K562 (cell line): ENCODE data around the gene NXF3. TPM values are rescaled to one million over a fixed set of nuclear protein-coding genes. Genes with fewer than 3 reads are reported as not detected.

Experiments
- ESRRB ChIP-seq: fragments of 250-450 bp; sonication (Bioruptor Pico); IDR thresholded peaks from 2 replicates; pipeline ENCODE4 v1.5.0; 2020; ENCODE audit warnings: mild to moderate bottlenecking, moderate library complexity, borderline replicate concordance
- FUS ChIP-seq: fragments of 200-400 bp; formaldehyde crosslinking; optimal IDR thresholded peaks from 2 replicates; pipeline ENCODE3; 2017; ENCODE audit warnings: low read depth, low read length
- HDAC6 ChIP-seq: IDR thresholded peaks from 2 replicates; pipeline ENCODE4 v1.6.1; 2012; ENCODE audit warnings: low read depth, mild to moderate bottlenecking, control low read depth, inconsistent platforms, low read length, moderate library complexity
- IRF1 ChIP-seq: sonication (generic); formaldehyde crosslinking; IDR thresholded peaks from 2 replicates; pipeline ENCODE4 v1.8.0; 2022; ENCODE audit warnings: missing genetic modification reagents, mild to moderate bottlenecking, borderline replicate concordance
- KAT2B ChIP-seq: IDR thresholded peaks from one replicate; pipeline ENCODE4 v1.6.1; 2012; ENCODE audit warnings: low read depth, mild to moderate bottlenecking, control low read depth, inconsistent platforms, low read length, moderate library complexity
- KAT8 ChIP-seq: fragments of 450-650 bp; IDR thresholded peaks from 2 replicates; pipeline ENCODE4 v1.6.1; 2016; ENCODE audit warnings: low read depth, mild to moderate bottlenecking
- RBM34 ChIP-seq: fragments of 200-400 bp; formaldehyde crosslinking; IDR thresholded peaks from 2 replicates; pipeline ENCODE4 v1.6.1; 2018; ENCODE audit warnings: low read length, borderline replicate concordance; ENCODE audit not compliant: insufficient read depth
- SFPQ ChIP-seq: fragments of 200-400 bp; formaldehyde crosslinking; IDR thresholded peaks from 2 replicates; pipeline ENCODE4 v1.6.1; 2017; ENCODE audit warnings: mild to moderate bottlenecking, low read depth, low read length, moderate library complexity
- ZFPM2 ChIP-seq: fragments of 250-450 bp; sonication (Bioruptor Pico); IDR thresholded peaks from 2 replicates; pipeline ENCODE4 v1.5.1; 2022; ENCODE audit warnings: mild to moderate bottlenecking
- ZNF133 ChIP-seq: fragments of 250-450 bp; sonication (Bioruptor Pico); IDR thresholded peaks from 2 replicates; pipeline ENCODE4 v1.4.0; 2020; ENCODE audit warnings: mild to moderate bottlenecking
- ZNF407 ChIP-seq: fragments of 450-650 bp; IDR thresholded peaks from 2 replicates; pipeline ENCODE4 v1.6.1; 2016; ENCODE audit warnings: low read depth
- ZSCAN29 ChIP-seq: fragments of 450-650 bp; IDR thresholded peaks from 2 replicates; pipeline ENCODE4 v1.6.1; 2017
- polyA plus RNA-seq, 8 experiments: library from polyadenylated mRNA; depleted of rRNA in 4 of 8; stranded (reverse) in 5 of 8; unstranded in 3 of 8; fragments of >200 nt; fragmentation: Nextera tagmentation in 2 of 8; fragmentation: Illumina TruSeq in 1 of 8; extraction: Ambion mirVana in 2 of 8; extraction: Trizol in 1 of 8; gene quantifications; 2 replicates each; pipeline versions ENCODE4 v1.2.1 to v1.2.3, GENCODE V29; 2011 to 2014; ENCODE audit warnings: inconsistent platforms in 1 of 8, missing spikeins in 1 of 8
- total RNA-seq, 7 experiments: library from RNA; depleted of rRNA in 6 of 7; stranded (reverse); fragments of >200 nt in 6 of 7; fragmentation: Illumina TruSeq in 2 of 7; extraction: Trizol in 2 of 7; gene quantifications; 2 replicates each; pipeline versions ENCODE4 v1.2.1 to v1.2.3, GENCODE V29; 2011 to 2021; ENCODE audit warnings: low replicate concordance in 1 of 7
- TF ChIP-seq, protein P1 (sequence below): IDR thresholded peaks from 2 replicates; pipeline ENCODE4 v1.6.1; 2016; ENCODE audit warnings: missing genetic modification characterization, missing compliant biosample characterization
- TF ChIP-seq, protein P2 (sequence below): IDR thresholded peaks from 2 replicates; pipeline ENCODE4 v1.6.1; 2012; ENCODE audit warnings: low read depth, low read length, improper control_type of control experiment, borderline replicate concordance

The NXF3 gene
- total and polyA plus RNA-seq, 9 of the 15 experiments (the other 6 are each of a cell fraction or from before 2014, with no cell fraction given): 0.18 to 0.40 (median 0.28) TPM; not detected in 2

GRCh38 chrX:103098488-103098887, 5.5 kb upstream of the NXF3 start (continued):
- no peak for TF ChIP-seq ESRRB (CRISPR knock-in tag)
- TF ChIP-seq IRF1 (CRISPR knock-in tag): no peak
- peak; percentile 34; the same call in 1 of the 2 replicates for TF ChIP-seq KAT8
- no peak for TF ChIP-seq KAT2B
- no peak for TF ChIP-seq RBM34
- TF ChIP-seq ZNF407: no peak
- TF ChIP-seq, protein P1, sequence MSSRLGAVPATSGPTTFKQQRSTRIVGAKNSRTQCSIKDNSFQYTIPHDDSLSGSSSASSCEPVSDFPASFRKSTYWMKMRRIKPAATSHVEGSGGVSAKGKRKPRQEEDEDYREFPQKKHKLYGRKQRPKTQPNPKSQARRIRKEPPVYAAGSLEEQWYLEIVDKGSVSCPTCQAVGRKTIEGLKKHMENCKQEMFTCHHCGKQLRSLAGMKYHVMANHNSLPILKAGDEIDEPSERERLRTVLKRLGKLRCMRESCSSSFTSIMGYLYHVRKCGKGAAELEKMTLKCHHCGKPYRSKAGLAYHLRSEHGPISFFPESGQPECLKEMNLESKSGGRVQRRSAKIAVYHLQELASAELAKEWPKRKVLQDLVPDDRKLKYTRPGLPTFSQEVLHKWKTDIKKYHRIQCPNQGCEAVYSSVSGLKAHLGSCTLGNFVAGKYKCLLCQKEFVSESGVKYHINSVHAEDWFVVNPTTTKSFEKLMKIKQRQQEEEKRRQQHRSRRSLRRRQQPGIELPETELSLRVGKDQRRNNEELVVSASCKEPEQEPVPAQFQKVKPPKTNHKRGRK: no peak
- TF ChIP-seq HDAC6: no peak
- no peak for TF ChIP-seq FUS
- TF ChIP-seq ZNF133 (CRISPR knock-in tag): peak; percentile 81; the same call in 1 of the 2 replicates
- TF ChIP-seq ZFPM2 (CRISPR knock-in tag): no peak
- TF ChIP-seq SFPQ: no peak
- TF ChIP-seq ZSCAN29: no peak
- TF ChIP-seq, protein P2, sequence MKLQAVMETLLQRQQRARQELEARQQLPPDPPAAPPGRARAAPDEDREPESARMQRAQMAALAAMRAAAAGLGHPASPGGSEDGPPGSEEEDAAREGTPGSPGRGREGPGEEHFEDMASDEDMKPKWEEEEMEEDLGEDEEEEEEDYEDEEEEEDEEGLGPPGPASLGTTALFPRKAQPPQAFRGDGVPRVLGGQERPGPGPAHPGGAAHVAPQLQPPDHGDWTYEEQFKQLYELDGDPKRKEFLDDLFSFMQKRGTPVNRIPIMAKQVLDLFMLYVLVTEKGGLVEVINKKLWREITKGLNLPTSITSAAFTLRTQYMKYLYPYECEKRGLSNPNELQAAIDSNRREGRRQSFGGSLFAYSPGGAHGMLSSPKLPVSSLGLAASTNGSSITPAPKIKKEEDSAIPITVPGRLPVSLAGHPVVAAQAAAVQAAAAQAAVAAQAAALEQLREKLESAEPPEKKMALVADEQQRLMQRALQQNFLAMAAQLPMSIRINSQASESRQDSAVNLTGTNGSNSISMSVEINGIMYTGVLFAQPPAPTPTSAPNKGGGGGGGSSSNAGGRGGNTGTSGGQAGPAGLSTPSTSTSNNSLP: no peak
